ENCODE results near the gene C16orf82.
"Not testable (repeated sequence)": the region's sequence is repeated elsewhere in the genome, so short reads cannot be mapped to it uniquely, and the experiment has no call there.

The C16orf82 gene

GRCh38 chr16:27066668-27067537 lies at the start of gene C16orf82:
TSS of gene C16orf82 (plus strand) at chr16:27066927.
- peak; percentile 66 for DNase-seq (ENCODE audit: low spot score)

GRCh38 chr16:27020031-27020430 lies 46.7 kb upstream of the C16orf82 start:
- DNase-seq (ENCODE audit: low spot score) = no peak

GRCh38 chr16:27024010-27024409 lies 42.7 kb upstream of the C16orf82 start:
- DNase-seq (ENCODE audit: low spot score) = no peak

GRCh38 chr16:27025581-27025980 lies 41.1 kb upstream of the C16orf82 start:
- no peak for DNase-seq (ENCODE audit: low spot score)

GRCh38 chr16:27027971-27028370 lies 38.8 kb upstream of the C16orf82 start:
- no peak for DNase-seq (ENCODE audit: low spot score)

- no peak for DNase-seq (ENCODE audit: low spot score)
Observed at GRCh38 chr16:27028591-27029110, 38.1 kb upstream of the C16orf82 start.

GRCh38 chr16:27029525-27029924 lies 37.2 kb upstream of the C16orf82 start:
- no peak for DNase-seq (ENCODE audit: low spot score)

- no peak for DNase-seq (ENCODE audit: low spot score)
Observed at GRCh38 chr16:27033281-27033979, 33.3 kb upstream of the C16orf82 start.

GRCh38 chr16:27040732-27041131 lies 26.0 kb upstream of the C16orf82 start:
- DNase-seq (ENCODE audit: low spot score) = no peak

- DNase-seq (ENCODE audit: low spot score) = no peak
Observed at GRCh38 chr16:27046958-27047518, 19.7 kb upstream of the C16orf82 start.

GRCh38 chr16:27048316-27048715 lies 18.4 kb upstream of the C16orf82 start:
- DNase-seq (ENCODE audit: low spot score) = no peak

- no peak for DNase-seq (ENCODE audit: low spot score)
Observed at GRCh38 chr16:27049117-27049516, 17.6 kb upstream of the C16orf82 start.

GRCh38 chr16:27052007-27052406 lies 14.7 kb upstream of the C16orf82 start:
- DNase-seq (ENCODE audit: low spot score) = no peak

GRCh38 chr16:27053996-27054395 lies 12.7 kb upstream of the C16orf82 start:
- no peak for DNase-seq (ENCODE audit: low spot score)

- DNase-seq (ENCODE audit: low spot score) = no peak
Observed at GRCh38 chr16:27058299-27058698, 8.4 kb upstream of the C16orf82 start.

- no peak for DNase-seq (ENCODE audit: low spot score)
Observed at GRCh38 chr16:27070776-27071175, 4.0 kb downstream of the C16orf82 start.

GRCh38 chr16:27073733-27074132 lies 7.0 kb downstream of the C16orf82 start:
- DNase-seq (ENCODE audit: low spot score) = no peak

GRCh38 chr16:27080895-27081294 lies 14.2 kb downstream of the C16orf82 start:
- peak; percentile 61 for DNase-seq (ENCODE audit: low spot score)

- peak; percentile 80 for DNase-seq (ENCODE audit: low spot score)
Observed at GRCh38 chr16:27083861-27084261, 17.1 kb downstream of the C16orf82 start.

- DNase-seq (ENCODE audit: low spot score) = no peak
Observed at GRCh38 chr16:27084307-27085028, 17.7 kb downstream of the C16orf82 start.

GRCh38 chr16:27085182-27085581 lies 18.5 kb downstream of the C16orf82 start:
- peak; percentile 53 for DNase-seq (ENCODE audit: low spot score)

GRCh38 chr16:27086031-27086430 lies 19.3 kb downstream of the C16orf82 start:
- DNase-seq (ENCODE audit: low spot score) = not testable (repeated sequence)
